Tibial artery (tissue), 4 donors: ENCODE data around the gene EXD3.

Experiments used
- DNase-seq, 2 donors: peaks; one replicate each; pipeline ENCODE4 v3.0.0-alpha.2; 2019
- H3K27ac ChIP-seq, 2 donors: fragments of 200-600 bp; sonication (generic) in 1 of 2; 1 replicate in 1 of 2; 2 replicates in 1 of 2; pipeline ENCODE4 v1.5.1; 2018 to 2019; ENCODE audit warnings: mild to moderate bottlenecking in 1 of 2
- H3K27me3 ChIP-seq, 2 donors: fragments of 200-600 bp; sonication (generic) in 1 of 2; one replicate each; pipeline versions ENCODE4 v1.5.1 to v1.6.0; 2016 to 2019
- H3K36me3 ChIP-seq, 3 donors: fragments of 200-600 bp; sonication (generic) in 2 of 3; one replicate each; pipeline ENCODE4 v1.5.1; 2016 to 2019; ENCODE audit warnings: mild to moderate bottlenecking in 2 of 3
- H3K4me1 ChIP-seq, 4 donors: fragments of 200-600 bp; sonication (generic) in 2 of 4; 1 replicate in 3 of 4; 2 replicates in 1 of 4; pipeline ENCODE4 v1.5.1; 2016 to 2019
- H3K4me3 ChIP-seq, 2 donors: fragments of 200-600 bp; sonication (generic) in 1 of 2; 1 replicate in 1 of 2; 2 replicates in 1 of 2; pipeline ENCODE4 v1.5.1; 2018 to 2019; ENCODE audit warnings: mild to moderate bottlenecking in 2 of 2
- H3K9me3 ChIP-seq, 3 donors: fragments of 200-600 bp; sonication (generic) in 1 of 3; one replicate each; pipeline ENCODE4 v1.5.1; 2016 to 2019
- CTCF ChIP-seq, 2 experiments: fragments of 200-600 bp in 1 of 2; fragments of 450-650 bp in 1 of 2; IDR thresholded peaks; one replicate each; pipeline ENCODE4 v1.5.1; 2017 to 2019; ENCODE audit warnings: antibody characterized with exemption in 2 of 2, mild to moderate bottlenecking in 1 of 2, moderate library complexity in 1 of 2
- intact Hi-C: fragments of 100-400 bp; cut with DNase I; formaldehyde crosslinking; loops from one replicate; pipeline ENCODE4 v1.15.0; 2023; ENCODE audit warnings: low total_unique reads

Gene EXD3

GRCh38 chr9:137392232-137393007 lies 30.5 kb downstream of the EXD3 start:
- DNase-seq: no peak
- Histone ChIP-seq H3K36me3 (peaks cover 0 to 53% (median 19%) of the 10 kb centered on the region in 3 donors), H3K4me3 (no peak overlapping the region), H3K4me1 (no peaks in the 10 kb centered on the region), H3K27ac (no peak overlapping the region), H3K27me3 (no peaks in the 10 kb centered on the region), H3K9me3 (no peaks in the 10 kb centered on the region)
- no peak for TF ChIP-seq CTCF (IDR thresholded peaks at IDR 0.05)
- intact Hi-C loops: loop anchor here (5.0 kb wide), 1 partner anchor 1010 kb away; no protein-coding TSS in a partner anchor

- H3K27me3 ChIP-seq: no peaks in the 10 kb centered on the region
- H3K9me3 ChIP-seq: no peaks in the 10 kb centered on the region
- H3K27ac ChIP-seq: no peak overlapping the region
- TF ChIP-seq CTCF (IDR thresholded peaks at IDR 0.05): no peak
- H3K4me3 ChIP-seq: no peak overlapping the region
- H3K4me1 ChIP-seq: no peaks in the 10 kb centered on the region
- intact Hi-C loops: loop anchor here (5.0 kb wide), 1 partner anchor 1009 kb away; no protein-coding TSS in a partner anchor
- H3K36me3 ChIP-seq: peaks cover 0 to 53% (median 19%) of the 10 kb centered on the region in 3 donors
- peak in 1 of 2 donors; percentile 61 for DNase-seq
These were observed 31.6 kb downstream of the EXD3 start for GRCh38 chr9:137391411-137391754.

GRCh38 chr9:137390553-137391410 lies 32.2 kb downstream of the EXD3 start:
- H3K4me3 ChIP-seq: no peak overlapping the region
- no peaks in the 10 kb centered on the region for H3K4me1 ChIP-seq
- peak in 1 of 2 donors; percentile 53 for DNase-seq
- no peaks in the 10 kb centered on the region for H3K27me3 ChIP-seq
- no peaks in the 10 kb centered on the region for H3K9me3 ChIP-seq
- peaks cover 0 to 53% (median 19%) of the 10 kb centered on the region in 3 donors for H3K36me3 ChIP-seq
- intact Hi-C loops: loop anchor here (5.0 kb wide), 1 partner anchor 1008 kb away; no protein-coding TSS in a partner anchor
- TF ChIP-seq CTCF (IDR thresholded peaks at IDR 0.05): no peak
- H3K27ac ChIP-seq: no peak overlapping the region

- intact Hi-C loops: no loop called here
- no peak for DNase-seq
- no peaks in the 10 kb centered on the region for H3K27me3 ChIP-seq
- no peak overlapping the region for H3K4me3 ChIP-seq
- H3K27ac ChIP-seq: no peak overlapping the region
- H3K36me3 ChIP-seq: peaks cover 0 to 52% (median 16%) of the 10 kb centered on the region in 3 donors
- no peaks in the 10 kb centered on the region for H3K4me1 ChIP-seq
- no peaks in the 10 kb centered on the region for H3K9me3 ChIP-seq
- TF ChIP-seq CTCF (IDR thresholded peaks at IDR 0.05): no peak
These were observed 33.6 kb downstream of the EXD3 start for GRCh38 chr9:137389428-137389746.

- TF ChIP-seq CTCF (IDR thresholded peaks at IDR 0.05): no peak
- DNase-seq: peak in 1 of 2 donors; percentile 61
- Histone ChIP-seq H3K4me1 (no peaks in the 10 kb centered on the region), H3K27ac (no peak overlapping the region), H3K9me3 (no peaks in the 10 kb centered on the region), H3K27me3 (no peaks in the 10 kb centered on the region), H3K4me3 (no peak overlapping the region), H3K36me3 (peaks cover 0 to 52% (median 16%) of the 10 kb centered on the region in 3 donors)
- intact Hi-C loops: no loop called here
These were observed 34.2 kb downstream of the EXD3 start for GRCh38 chr9:137388589-137389427.
